Right lobe of liver (tissue), 6 donors: Measurements from ENCODE around the gene IFNA6. TPM values are rescaled to one million over a fixed set of nuclear protein-coding genes. Genes with fewer than 3 reads are reported as not detected.

ENCODE experiments used
- ATAC-seq, 4 donors: fragments of 200-7000 bp; cut with Tn5 transposase; one replicate each; pipeline ENCODE4 v1.9.1; 2020; ENCODE audit warnings: mild to moderate bottlenecking in 4 of 4, moderate library complexity in 4 of 4
- DNase-seq, 3 donors: peaks; one replicate each; pipeline ENCODE4 v3.0.0-alpha.2; 2020
- H3K27ac ChIP-seq, 3 donors: fragments of 200-600 bp; one replicate each; pipeline ENCODE4 v1.8.0; 2022
- H3K27me3 ChIP-seq, 2 donors: fragments of 200-600 bp; one replicate each; pipeline ENCODE4 v1.8.0; 2022
- H3K36me3 ChIP-seq, 4 donors: fragments of 200-600 bp; sonication (generic) in 1 of 4; one replicate each; pipeline versions ENCODE4 v1.5.1 to v1.8.0; 2017 to 2022; ENCODE audit warnings: control low read depth in 1 of 4
- H3K4me1 ChIP-seq, 4 donors: fragments of 200-600 bp; sonication (generic) in 1 of 4; one replicate each; pipeline versions ENCODE4 v1.5.1 to v1.8.0; 2017 to 2022; ENCODE audit warnings: control low read depth in 1 of 4
- H3K4me3 ChIP-seq, 3 donors: fragments of 200-600 bp; one replicate each; pipeline ENCODE4 v1.8.0; 2022
- H3K9me3 ChIP-seq, 4 donors: fragments of 200-600 bp; sonication (generic) in 1 of 4; one replicate each; pipeline versions ENCODE4 v1.5.1 to v1.8.0; 2017 to 2022; ENCODE audit warnings: control low read depth in 1 of 4
- CTCF ChIP-seq, 4 donors: fragments of 200-600 bp in 3 of 4; fragments of 450-650 bp in 1 of 4; IDR thresholded peaks; one replicate each; pipeline versions ENCODE4 v1.5.1 to v1.8.0; 2016 to 2022; ENCODE audit warnings: antibody characterized with exemption in 4 of 4, mild to moderate bottlenecking in 2 of 4
- POLR2A ChIP-seq: fragments of 450-650 bp; IDR thresholded peaks from one replicate; pipeline ENCODE4 v1.6.1; 2017; ENCODE audit warnings: antibody characterized with exemption, mild to moderate bottlenecking
- WGBS: methylation state at CpG from one replicate; pipeline ENCODE4 v1.1.6; 2018; ENCODE audit warnings: low coverage, low lambda C conversion rate; ENCODE audit not compliant: insufficient coverage; ENCODE audit errors: missing lambda C conversion rate; 5-methylcytosine and 5-hydroxymethylcytosine counted together
- intact Hi-C, 2 donors: fragments of 100-400 bp; cut with DNase I; formaldehyde crosslinking; loops; one replicate each; pipeline versions ENCODE4 v1.11.2 to v1.14.1; 2022
- total RNA-seq, 6 experiments: library from RNA; depleted of rRNA in 2 of 6; stranded (reverse); fragments of >200 nt in 2 of 6; fragmentation: NEBNext Ultra II Directional in 3 of 6; extraction: Animal tissue kit (Norgen Biotek cat#: 25700) in 3 of 6; gene quantifications; one replicate each; pipeline versions ENCODE4 v1.1.0 to v1.2.4, GENCODE V29; 2016 to 2023
- donor health status: DM: no; HTN: yes; CAD: no.
- donor health status: DM: no; HTN: no; CAD: no.
- donor health status: DM: no; HTN: no; CAD: no.
- donor health status: DM: no; HTN: yes; CAD: no.
- donor health status: DM: no; HTN: yes; CAD: no.

Gene IFNA6
- total RNA-seq, 6 experiments from 2014 or later = not detected

- DNase-seq = no peak
- Histone ChIP-seq H3K36me3 (no peaks in the 10 kb centered on the region), H3K27ac (no peak overlapping the region), H3K4me3 (no peak overlapping the region), H3K4me1 (peaks cover 0 to 47% (median 12%) of the 10 kb centered on the region in 4 donors), H3K27me3 (no peaks in the 10 kb centered on the region), H3K9me3 (no peaks in the 10 kb centered on the region)
- WGBS = 51% methylated on average over 5 of the region's 5 CpGs
- intact Hi-C loops = no loop called here
- ATAC-seq = no peak
- no peak for TF ChIP-seq CTCF (IDR thresholded peaks at IDR 0.05)
- TF ChIP-seq POLR2A = no peak
These were observed 18.8 kb downstream of the IFNA6 start for GRCh38 chr9:21331676-21332402.

GRCh38 chr9:21326526-21327139 is 24.1 kb downstream of the IFNA6 start:
- DNase-seq (no peak), ATAC-seq (peak; percentile 92 to 97 (median 94))
- Histone ChIP-seq H3K36me3 (peaks cover 0 to 7% (median 0%) of the 10 kb centered on the region in 4 donors), H3K4me1 (peaks cover 0 to 24% (median 2%) of the 10 kb centered on the region in 4 donors), H3K4me3 (no peak overlapping the region), H3K27me3 (no peaks in the 10 kb centered on the region), H3K9me3 (no peaks in the 10 kb centered on the region), H3K27ac (no peak overlapping the region)
- intact Hi-C loops = no loop called here
- peak; percentile 61 to 79 (median 72) for TF ChIP-seq CTCF (IDR thresholded peaks at IDR 0.05)
- TF ChIP-seq POLR2A = no peak
- WGBS = 30% methylated on average over 2 of the region's 2 CpGs

- Histone ChIP-seq H3K27ac (no peak overlapping the region), H3K9me3 (no peaks in the 10 kb centered on the region), H3K4me3 (no peak overlapping the region), H3K36me3 (peaks cover 0 to 7% (median 0%) of the 10 kb centered on the region in 4 donors), H3K4me1 (peaks cover 0 to 12% (median 0%) of the 10 kb centered on the region in 4 donors), H3K27me3 (no peaks in the 10 kb centered on the region)
- ATAC-seq (peak in 1 of 4 donors; percentile 42), DNase-seq (no peak)
- 74% methylated on average over 4 of the region's 4 CpGs for WGBS
- intact Hi-C loops = loop anchor here in 1 of 2 donors (5.0 kb wide), 1 partner anchor 68 kb away; no protein-coding TSS in a partner anchor
- TF ChIP-seq CTCF (IDR thresholded peaks at IDR 0.05) (no peak), POLR2A (no peak)
These were observed 26.6 kb downstream of the IFNA6 start for GRCh38 chr9:21324047-21324446.

- DNase-seq (no peak), ATAC-seq (no peak)
- intact Hi-C loops = loop anchor here in 1 of 2 donors (5.0 kb wide), 1 partner anchor 69 kb away; no protein-coding TSS in a partner anchor
- no peak for TF ChIP-seq CTCF (IDR thresholded peaks at IDR 0.05)
- WGBS = 78% methylated on average over 5 of the region's 5 CpGs
- Histone ChIP-seq H3K4me3 (no peak overlapping the region), H3K9me3 (no peaks in the 10 kb centered on the region), H3K4me1 (peaks cover 0 to 7% (median 0%) of the 10 kb centered on the region in 4 donors), H3K36me3 (peaks cover 0 to 7% (median 0%) of the 10 kb centered on the region in 4 donors), H3K27me3 (no peaks in the 10 kb centered on the region), H3K27ac (no peak overlapping the region)
These were observed 27.7 kb downstream of the IFNA6 start for GRCh38 chr9:21322911-21323461.
